DND-41 (cell line): ENCODE results near the gene CALN1.

Source experiments
- CTCF ChIP-seq: IDR thresholded peaks from 2 replicates; pipeline ENCODE4 v1.5.1; 2012; ENCODE audit warnings: borderline replicate concordance, low read length, moderate library complexity, mild to moderate bottlenecking; ENCODE audit not compliant: poor library complexity, severe bottlenecking; ENCODE audit errors: extremely low read depth
- EZH2 ChIP-seq: IDR thresholded peaks from 3 replicates; pipeline ENCODE4 v1.6.1; 2012; ENCODE audit warnings: borderline replicate concordance, low read depth, mild to moderate bottlenecking, moderate library complexity, low read length, inconsistent platforms; ENCODE audit not compliant: severe bottlenecking

GRCh38 chr7:71784781-71785180 is 627.4 kb downstream of the CALN1 start:
- TF ChIP-seq CTCF (no peak), EZH2 (no peak)
